IMR-90 (cell line): Measurements from ENCODE around the gene JMJD1C. TPM values are rescaled to one million over a fixed set of nuclear protein-coding genes. Genes with fewer than 3 reads are reported as not detected.

ENCODE experiments used
- ATAC-seq: fragments of 200-7000 bp; cut with Tn5 transposase; 2 replicates; pipeline ENCODE4 v1.9.1; 2020; ENCODE audit warnings: low read depth, mild to moderate bottlenecking, moderate library complexity
- BruUV-seq: library from RNA; stranded (reverse); fragments of 400-500 nt; replicated peaks from 2 replicates; lab custom pipeline; 2021; lab: Mats Ljungman, UMichigan
- CTCF ChIA-PET: fragments of 300-600 bp; formaldehyde crosslinking; extraction: SDS; loops from one replicate; lab custom pipeline; 2021; ENCODE audit warnings: antibody characterized with exemption; lab: Yijun Ruan, JAX
- POLR2A ChIA-PET: fragments of 300-600 bp; sonication (Branson Sonifier 250); formaldehyde crosslinking; loops from one replicate; lab custom pipeline; 2022; ENCODE audit warnings: antibody characterized with exemption; ENCODE audit not compliant: unreplicated experiment; lab: Charles Lee
- DNase-seq: peaks from one replicate; pipeline ENCODE4 v3.0.0; 2013
- H2AFZ ChIP-seq: replicated peaks from 2 replicates; pipeline ENCODE3; 2013; ENCODE audit warnings: low read length, mild to moderate bottlenecking; ENCODE audit not compliant: poor library complexity
- H2AK5ac ChIP-seq: 2 replicates; pipeline ENCODE4 v1.6.1; 2013; ENCODE audit warnings: low read depth, low read length, inconsistent platforms
- H2AK9ac ChIP-seq: replicated peaks from 2 replicates; pipeline ENCODE3; 2013; ENCODE audit warnings: mild to moderate bottlenecking, low read depth, low read length, moderate library complexity; ENCODE audit not compliant: poor library complexity
- H2BK120ac ChIP-seq: 2 replicates; pipeline ENCODE4 v1.6.1; 2013; ENCODE audit warnings: low read depth, low read length, inconsistent platforms
- H2BK15ac ChIP-seq: 3 replicates; pipeline ENCODE4 v1.6.1; 2013; ENCODE audit warnings: low read depth, low read length, inconsistent platforms
- H2BK20ac ChIP-seq: 2 replicates; pipeline ENCODE4 v1.6.1; 2013; ENCODE audit warnings: low read depth, mild to moderate bottlenecking, inconsistent platforms, low read length, moderate library complexity
- H2BK5ac ChIP-seq: 2 replicates; pipeline ENCODE4 v1.6.1; 2013; ENCODE audit warnings: mild to moderate bottlenecking, low read depth, low read length, inconsistent platforms; ENCODE audit not compliant: poor library complexity, severe bottlenecking
- H3K14ac ChIP-seq: replicated peaks from 2 replicates; pipeline ENCODE4 v1.6.1; 2013; ENCODE audit warnings: low read depth, low read length, inconsistent platforms
- H3K18ac ChIP-seq: 2 replicates; pipeline ENCODE4 v1.6.1; 2013; ENCODE audit warnings: low read depth, low read length, control low read depth
- H3K23ac ChIP-seq: 2 replicates; pipeline ENCODE4 v1.6.1; 2013; ENCODE audit warnings: low read depth, low read length, inconsistent platforms
- H3K27ac ChIP-seq: 2 replicates; pipeline ENCODE4 v1.5.1; 2013; ENCODE audit warnings: mild to moderate bottlenecking, control low read depth, low read length; ENCODE audit not compliant: insufficient read depth
- H3K27me3 ChIP-seq: 2 replicates; pipeline ENCODE4 v1.6.1; 2013; ENCODE audit warnings: low read length; ENCODE audit not compliant: control insufficient read depth, insufficient read depth
- H3K36me3 ChIP-seq: 2 replicates; pipeline ENCODE4 v1.6.1; 2013; ENCODE audit warnings: low read length, mixed read lengths; ENCODE audit not compliant: control insufficient read depth, insufficient read depth
- H3K4ac ChIP-seq: 2 replicates; pipeline ENCODE4 v1.6.1; 2013; ENCODE audit warnings: low read depth, low read length, inconsistent platforms
- H3K4me1 ChIP-seq: 2 replicates; pipeline ENCODE4 v1.6.1; 2013; ENCODE audit warnings: low read length, mixed read lengths; ENCODE audit not compliant: control insufficient read depth, insufficient read depth
- H3K4me2 ChIP-seq: 2 replicates; pipeline ENCODE4 v1.6.1; 2013; ENCODE audit warnings: low read depth, mild to moderate bottlenecking, control low read depth, low read length, moderate library complexity
- H3K4me3 ChIP-seq: 2 replicates; pipeline ENCODE4 v1.5.1; 2013; ENCODE audit warnings: low read depth, mild to moderate bottlenecking, control low read depth, low read length, moderate library complexity; ENCODE audit not compliant: insufficient read depth
- H3K56ac ChIP-seq: 2 replicates; pipeline ENCODE4 v1.6.1; 2013; ENCODE audit warnings: low read length, inconsistent platforms; ENCODE audit not compliant: insufficient read depth; ENCODE audit errors: extremely low read depth
- H3K79me1 ChIP-seq, 2 experiments: 2 replicates each; pipeline ENCODE4 v1.6.1; 2013; ENCODE audit warnings: low read length in 2 of 2, inconsistent platforms in 1 of 2, low read depth in 1 of 2
- H3K9ac ChIP-seq: 2 replicates; pipeline ENCODE4 v1.6.1; 2013; ENCODE audit warnings: low read depth, low read length, control low read depth
- H3K9me1 ChIP-seq: 2 replicates; pipeline ENCODE4 v1.6.1; 2013; ENCODE audit warnings: low read length, inconsistent platforms; ENCODE audit not compliant: insufficient read depth
- H3K9me3 ChIP-seq: 2 replicates; pipeline ENCODE4 v1.6.1; 2013; ENCODE audit warnings: low read length; ENCODE audit not compliant: control insufficient read depth, insufficient read depth
- H4K20me1 ChIP-seq: 2 replicates; pipeline ENCODE4 v1.6.1; 2013; ENCODE audit warnings: low read length, inconsistent platforms; ENCODE audit not compliant: insufficient read depth
- H4K5ac ChIP-seq: 2 replicates; pipeline ENCODE4 v1.6.1; 2013; ENCODE audit warnings: mild to moderate bottlenecking, low read depth, low read length, control low read depth
- H4K8ac ChIP-seq, 2 experiments: 2 replicates each; pipeline ENCODE4 v1.6.1; 2013; ENCODE audit warnings: low read depth in 2 of 2, low read length in 2 of 2, control low read depth in 1 of 2, inconsistent platforms in 1 of 2
- H4K91ac ChIP-seq: 2 replicates; pipeline ENCODE4 v1.6.1; 2013; ENCODE audit warnings: low read depth, low read length, inconsistent platforms; ENCODE audit not compliant: insufficient read depth
- BHLHE40 ChIP-seq: fragments of 150-350 bp; IDR thresholded peaks from 2 replicates; pipeline ENCODE4 v1.6.1; 2016; ENCODE audit warnings: mild to moderate bottlenecking, low read depth, low read length
- CEBPB ChIP-seq: IDR thresholded peaks from 2 replicates; pipeline ENCODE4 v1.6.1; 2012; ENCODE audit warnings: low read depth, low read length, improper control_type of control experiment
- CHD1 ChIP-seq: IDR thresholded peaks from 2 replicates; pipeline ENCODE4 v1.6.1; 2012; ENCODE audit warnings: low read depth, low read length, improper control_type of control experiment
- FOS ChIP-seq: fragments of 150-350 bp; IDR thresholded peaks from 2 replicates; pipeline ENCODE4 v1.6.1; 2016; ENCODE audit warnings: low read depth, low read length
- MAFK ChIP-seq: IDR thresholded peaks from 2 replicates; pipeline ENCODE4 v1.6.1; 2012; ENCODE audit warnings: low read depth, low read length, improper control_type of control experiment
- MAZ ChIP-seq: IDR thresholded peaks from 2 replicates; pipeline ENCODE4 v1.6.1; 2012; ENCODE audit warnings: low read depth, mild to moderate bottlenecking, low read length, improper control_type of control experiment, moderate library complexity, borderline replicate concordance
- MXI1 ChIP-seq: IDR thresholded peaks from 2 replicates; pipeline ENCODE4 v1.6.1; 2012; ENCODE audit warnings: low read depth, mild to moderate bottlenecking, low read length, moderate library complexity, borderline replicate concordance
- NFE2L2 ChIP-seq: fragments of 150-350 bp; IDR thresholded peaks from 2 replicates; pipeline ENCODE4 v1.6.1; 2016; ENCODE audit warnings: low read depth, mild to moderate bottlenecking, low read length
- POLR2A ChIP-seq: IDR thresholded peaks from 2 replicates; pipeline ENCODE4 v1.6.1; 2012; ENCODE audit warnings: mild to moderate bottlenecking, low read depth, low read length
- RAD21 ChIP-seq: IDR thresholded peaks from 2 replicates; pipeline ENCODE4 v1.6.1; 2012; ENCODE audit warnings: low read length, improper control_type of control experiment
- RCOR1 ChIP-seq: IDR thresholded peaks from 2 replicates; pipeline ENCODE4 v1.6.1; 2012; ENCODE audit warnings: mild to moderate bottlenecking, low read length, improper control_type of control experiment; ENCODE audit not compliant: insufficient replicate concordance
- RFX5 ChIP-seq: IDR thresholded peaks from 2 replicates; pipeline ENCODE4 v1.8.0; 2012; ENCODE audit warnings: low read depth, mild to moderate bottlenecking, low read length, moderate library complexity
- WGBS, 2 experiments: methylation state at CpG; one replicate each; pipeline versions ENCODE4 v1.1.5 to v1.1.7; 2013; ENCODE audit warnings: missing lambda C conversion rate in 2 of 2; ENCODE audit not compliant: insufficient read length in 1 of 2; ENCODE audit errors: extremely low coverage in 2 of 2; 5-methylcytosine and 5-hydroxymethylcytosine counted together
- dilution Hi-C: fragments of 300-500 bp; cut with HindIII; formaldehyde crosslinking; loops from one replicate; pipeline ENCODE4 v1.14.3; 2018; ENCODE audit warnings: low sequenced_read_pairs; ENCODE audit not compliant: unreplicated experiment
- in situ Hi-C: fragments of 300-500 bp; cut with MboI; formaldehyde crosslinking; loops from 3 replicates; pipeline ENCODE4 v1.14.3; 2019; ENCODE audit warnings: low sequenced_read_pairs, inconsistent platforms, mixed read lengths
- intact Hi-C: fragments of 100-400 bp; cut with micrococcal nuclease; formaldehyde crosslinking; loops from 2 replicates; pipeline ENCODE4 v1.10.0; 2022
- polyA plus RNA-seq, 3 experiments: library from polyadenylated mRNA; depleted of rRNA; stranded (reverse); fragments of >200 nt; gene quantifications; 2 replicates each; pipeline ENCODE4 v1.2.3, GENCODE V29; 2012; ENCODE audit warnings: low replicate concordance in 1 of 3
- total RNA-seq: library from RNA; depleted of rRNA; stranded (reverse); fragments of >200 nt; gene quantifications from 2 replicates; pipeline ENCODE4 v1.2.3, GENCODE V29; 2012
- TF ChIP-seq, protein P1 (sequence below): fragments of 150-350 bp; IDR thresholded peaks from 2 replicates; pipeline ENCODE4 v1.6.1; 2016; ENCODE audit warnings: low read depth, mild to moderate bottlenecking, low read length, moderate library complexity, borderline replicate concordance
- TF ChIP-seq, protein P2 (sequence below): fragments of 150-350 bp; IDR thresholded peaks from 2 replicates; pipeline ENCODE4 v1.6.1; 2017; ENCODE audit warnings: mild to moderate bottlenecking, antibody characterized with exemption, low read length, low read depth
- TF ChIP-seq, protein P3 (sequence below): conservative IDR thresholded peaks from 2 replicates; pipeline ENCODE4 v1.5.1; 2012; ENCODE audit warnings: mild to moderate bottlenecking, low read depth, low read length, improper control_type of control experiment

Gene JMJD1C
- total and polyA plus RNA-seq, 2 of the 4 experiments (the other 2 are of a cell fraction): 15.6 to 96.8 TPM

DNA sequence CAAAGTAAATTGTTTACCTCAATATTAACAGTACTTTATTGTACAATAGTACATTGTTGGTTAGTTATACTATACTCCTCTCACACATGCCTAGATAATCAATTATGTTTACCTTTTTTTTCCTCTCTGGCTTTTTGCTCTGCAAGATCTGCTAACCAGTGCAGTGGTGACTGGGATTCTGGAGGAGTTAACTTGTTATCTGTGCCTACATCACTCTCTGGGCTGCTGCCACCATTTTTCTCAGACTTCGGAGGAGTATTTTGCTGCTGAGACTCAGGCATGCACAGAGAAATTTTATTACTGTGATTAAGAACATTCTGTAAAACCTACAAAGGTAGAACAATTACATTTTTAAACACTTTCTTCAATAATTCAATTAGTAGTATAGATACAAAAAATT lies 273.0 kb downstream of the JMJD1C start:
- WGBS, 2 experiments: no CpG with 5 or more reads among the region's 1 CpG
- Histone ChIP-seq H2BK5ac (no peak overlapping the region), H3K14ac (no peak overlapping the region), H3K9me3 (no peaks in the 10 kb centered on the region), H3K36me3 (peaks cover 20% of the 10 kb centered on the region), H2BK15ac (no peak overlapping the region), H2AK5ac (no peak overlapping the region), H3K27ac (no peak overlapping the region), H3K4ac (no peak overlapping the region), H2BK20ac (no peak overlapping the region), H2BK120ac (no peak overlapping the region), H3K23ac (no peak overlapping the region), H3K4me1 (peaks cover 7% of the 10 kb centered on the region), H4K20me1 (no peaks in the 10 kb centered on the region; the same call in 1 of the 2 replicates), H4K8ac (no peak overlapping the region), H3K4me2 (no peak overlapping the region), H3K27me3 (no peaks in the 10 kb centered on the region), H3K56ac (no peak overlapping the region), H4K91ac (no peak overlapping the region), H3K9ac (no peak overlapping the region), H3K79me1 (peaks cover 4 to 13% of the 10 kb centered on the region in 2 experiments; a peak in 3 of 4 replicates), H3K4me3 (no peak overlapping the region), H3K18ac (no peak overlapping the region), H2AK9ac (no peak overlapping the region), H2AFZ (no peak overlapping the region), H4K5ac (no peak overlapping the region), H3K9me1 (0 out of 2 replicates have a peak, but pooled peaks cover 4% of the 10 kb centered on the region)
- dilution Hi-C loops: no loop called here
- DNase-seq (no peak), ATAC-seq (no peak)
- no TSS peak for BruUV-seq
- TF ChIP-seq RFX5: no peak
- TF ChIP-seq NFE2L2: no peak
- no peak for TF ChIP-seq MXI1
- no peak for TF ChIP-seq POLR2A
- TF ChIP-seq CEBPB: no peak
- no peak for TF ChIP-seq RCOR1
- TF ChIP-seq BHLHE40: no peak
- TF ChIP-seq, protein P1, sequence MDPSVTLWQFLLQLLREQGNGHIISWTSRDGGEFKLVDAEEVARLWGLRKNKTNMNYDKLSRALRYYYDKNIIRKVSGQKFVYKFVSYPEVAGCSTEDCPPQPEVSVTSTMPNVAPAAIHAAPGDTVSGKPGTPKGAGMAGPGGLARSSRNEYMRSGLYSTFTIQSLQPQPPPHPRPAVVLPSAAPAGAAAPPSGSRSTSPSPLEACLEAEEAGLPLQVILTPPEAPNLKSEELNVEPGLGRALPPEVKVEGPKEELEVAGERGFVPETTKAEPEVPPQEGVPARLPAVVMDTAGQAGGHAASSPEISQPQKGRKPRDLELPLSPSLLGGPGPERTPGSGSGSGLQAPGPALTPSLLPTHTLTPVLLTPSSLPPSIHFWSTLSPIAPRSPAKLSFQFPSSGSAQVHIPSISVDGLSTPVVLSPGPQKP: no peak
- TF ChIP-seq FOS: no peak
- TF ChIP-seq RAD21: no peak
- TF ChIP-seq, protein P2, sequence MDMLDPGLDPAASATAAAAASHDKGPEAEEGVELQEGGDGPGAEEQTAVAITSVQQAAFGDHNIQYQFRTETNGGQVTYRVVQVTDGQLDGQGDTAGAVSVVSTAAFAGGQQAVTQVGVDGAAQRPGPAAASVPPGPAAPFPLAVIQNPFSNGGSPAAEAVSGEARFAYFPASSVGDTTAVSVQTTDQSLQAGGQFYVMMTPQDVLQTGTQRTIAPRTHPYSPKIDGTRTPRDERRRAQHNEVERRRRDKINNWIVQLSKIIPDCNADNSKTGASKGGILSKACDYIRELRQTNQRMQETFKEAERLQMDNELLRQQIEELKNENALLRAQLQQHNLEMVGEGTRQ: no peak
- TF ChIP-seq MAFK: no peak
- TF ChIP-seq MAZ: no peak
- TF ChIP-seq, protein P3, sequence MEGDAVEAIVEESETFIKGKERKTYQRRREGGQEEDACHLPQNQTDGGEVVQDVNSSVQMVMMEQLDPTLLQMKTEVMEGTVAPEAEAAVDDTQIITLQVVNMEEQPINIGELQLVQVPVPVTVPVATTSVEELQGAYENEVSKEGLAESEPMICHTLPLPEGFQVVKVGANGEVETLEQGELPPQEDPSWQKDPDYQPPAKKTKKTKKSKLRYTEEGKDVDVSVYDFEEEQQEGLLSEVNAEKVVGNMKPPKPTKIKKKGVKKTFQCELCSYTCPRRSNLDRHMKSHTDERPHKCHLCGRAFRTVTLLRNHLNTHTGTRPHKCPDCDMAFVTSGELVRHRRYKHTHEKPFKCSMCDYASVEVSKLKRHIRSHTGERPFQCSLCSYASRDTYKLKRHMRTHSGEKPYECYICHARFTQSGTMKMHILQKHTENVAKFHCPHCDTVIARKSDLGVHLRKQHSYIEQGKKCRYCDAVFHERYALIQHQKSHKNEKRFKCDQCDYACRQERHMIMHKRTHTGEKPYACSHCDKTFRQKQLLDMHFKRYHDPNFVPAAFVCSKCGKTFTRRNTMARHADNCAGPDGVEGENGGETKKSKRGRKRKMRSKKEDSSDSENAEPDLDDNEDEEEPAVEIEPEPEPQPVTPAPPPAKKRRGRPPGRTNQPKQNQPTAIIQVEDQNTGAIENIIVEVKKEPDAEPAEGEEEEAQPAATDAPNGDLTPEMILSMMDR: no peak
- TF ChIP-seq CHD1: no peak
- in situ Hi-C loops: no loop called here
- ChIA-PET CTCF (no interaction called here), POLR2A (no interaction called here)
- intact Hi-C loops: no loop called here
